OCI-LY3 (cell line): ENCODE results near the gene TANGO2.

Experiments
- CTCF ChIP-seq: fragments of 200-600, 300-600 bp; sonication (generic); IDR thresholded peaks from 2 replicates; pipeline ENCODE4 v1.5.1; 2014; ENCODE audit warnings: antibody characterized with exemption, low read length, low read depth
- EZH2phosphoT487 ChIP-seq: fragments of 200-600 bp; shearing (Covaris generic); IDR thresholded peaks from 2 replicates; pipeline ENCODE4 v1.6.1; 2018; ENCODE audit warnings: antibody characterized with exemption, mixed run types, low read depth

GRCh38 chr22:20093418-20094196 lies 72.7 kb downstream of the TANGO2 start:
- TF ChIP-seq CTCF (no peak), EZH2phosphoT487 (no peak)
